Fibroblast of the aortic adventitia (primary cell): ENCODE results near the gene PLAGL1. TPM values are rescaled to one million over a fixed set of nuclear protein-coding genes. Genes with fewer than 3 reads are reported as not detected.

ENCODE experiments used
- DNase-seq: peaks from one replicate; pipeline ENCODE4 v3.0.0-alpha.2; 2010; ENCODE audit warnings: low read depth
- H3K4me3 ChIP-seq: 2 replicates; pipeline ENCODE4 v1.5.1; 2011; ENCODE audit warnings: low read depth, mild to moderate bottlenecking, control low read depth, low read length, moderate library complexity
- CTCF ChIP-seq: IDR thresholded peaks from 2 replicates; pipeline ENCODE4 v1.5.1; 2011; ENCODE audit warnings: mild to moderate bottlenecking, low read length, control low read depth, inconsistent platforms; ENCODE audit not compliant: insufficient read depth
- total RNA-seq: library from RNA; depleted of rRNA; stranded (reverse); fragments of >200 nt; gene quantifications from 2 replicates; pipeline ENCODE4 v1.2.3, GENCODE V29; 2012; ENCODE audit warnings: low replicate concordance

The PLAGL1 gene
- total RNA-seq, 1 donor: 35.2 TPM

GRCh38 chr6:143950875-143951274, 57.2 kb downstream of the PLAGL1 start:
- no peak for DNase-seq
- TF ChIP-seq CTCF: no peak

GRCh38 chr6:143949962-143950361, 58.1 kb downstream of the PLAGL1 start:
- DNase-seq: no peak
- TF ChIP-seq CTCF: no peak

More at GRCh38 chr6:143950875-143951274, 57.2 kb downstream of the PLAGL1 start:
- no peak overlapping the region for H3K4me3 ChIP-seq

GRCh38 chr6:143949535-143949934, 58.5 kb downstream of the PLAGL1 start:
- no peak overlapping the region for H3K4me3 ChIP-seq
- TF ChIP-seq CTCF: no peak
- DNase-seq: no peak

More at GRCh38 chr6:143949962-143950361, 58.1 kb downstream of the PLAGL1 start:
- no peak overlapping the region for H3K4me3 ChIP-seq

GRCh38 chr6:143948208-143948607, 59.9 kb downstream of the PLAGL1 start:
- TF ChIP-seq CTCF: no peak
- no peak for DNase-seq
- no peak overlapping the region for H3K4me3 ChIP-seq

GRCh38 chr6:143941852-143942627, 66.0 kb downstream of the PLAGL1 start:
- TF ChIP-seq CTCF: peak; percentile 58

GRCh38 chr6:143940011-143940597, 68.0 kb downstream of the PLAGL1 start:
- no peak overlapping the region for H3K4me3 ChIP-seq
- peak; percentile 70 for TF ChIP-seq CTCF
- DNase-seq: peak; percentile 46

More at GRCh38 chr6:143941852-143942627, 66.0 kb downstream of the PLAGL1 start:
- DNase-seq: peak; percentile 56
- H3K4me3 ChIP-seq: no peak overlapping the region
